CD4-positive, alpha-beta T cell treated with Interleukin-4 for 1 hour (primary cell): ENCODE measurements around the gene COL5A3.

Source experiments
- DNase-seq, 2 donors: peaks; one replicate each; pipeline ENCODE4 v3.0.0-alpha.2; 2020 to 2022

The COL5A3 gene

DNA sequence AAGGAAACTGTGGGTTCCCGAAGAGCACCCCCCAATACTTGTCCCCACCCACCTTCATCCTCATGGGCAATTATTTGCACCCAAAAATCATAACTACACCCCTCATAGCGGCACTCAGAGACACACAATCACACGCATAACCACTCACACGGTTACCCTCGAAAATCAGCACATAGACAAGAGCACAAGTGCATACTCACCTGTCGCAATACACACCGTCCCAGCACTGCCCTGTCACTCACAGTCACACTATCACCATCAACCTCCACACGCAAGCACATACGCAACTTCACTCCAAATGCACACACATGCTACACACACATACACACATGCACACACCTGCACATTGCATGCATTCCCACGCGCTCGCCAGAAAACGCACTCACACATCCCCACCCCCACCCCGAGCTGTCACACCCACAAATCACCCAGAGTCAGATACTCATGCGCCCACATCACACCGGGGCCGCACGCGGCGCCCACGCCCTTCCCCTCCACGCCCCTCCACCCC is 535 bp downstream of the COL5A3 start:
- no peak for DNase-seq

GRCh38 chr19:10008184-10008765 is 2.0 kb downstream of the COL5A3 start:
- no peak for DNase-seq

GRCh38 chr19:10007371-10008183 is 2.7 kb downstream of the COL5A3 start:
- no peak for DNase-seq

- DNase-seq, result no peak
Measured at GRCh38 chr19:10006752-10007323, 3.5 kb downstream of the COL5A3 start.

DNA sequence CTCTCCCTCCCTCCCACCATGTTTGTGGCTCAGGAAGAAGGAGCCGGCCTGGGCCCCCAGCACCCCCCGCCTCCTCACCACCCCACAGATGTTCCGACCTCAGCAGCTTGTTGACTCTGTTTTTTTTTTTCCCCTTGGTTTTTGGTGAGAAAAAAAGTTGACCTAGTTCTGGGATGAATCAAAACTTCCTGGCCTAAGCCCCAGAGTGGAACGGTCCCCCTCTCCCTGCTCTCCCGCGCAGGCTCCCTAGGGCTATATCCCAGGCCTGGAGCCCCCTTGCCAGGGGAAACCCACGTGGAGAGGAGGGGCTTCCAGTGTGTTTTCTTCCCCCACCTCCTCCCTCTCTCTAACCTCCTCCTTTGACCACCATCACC is 4.0 kb downstream of the COL5A3 start:
- no peak for DNase-seq

DNA sequence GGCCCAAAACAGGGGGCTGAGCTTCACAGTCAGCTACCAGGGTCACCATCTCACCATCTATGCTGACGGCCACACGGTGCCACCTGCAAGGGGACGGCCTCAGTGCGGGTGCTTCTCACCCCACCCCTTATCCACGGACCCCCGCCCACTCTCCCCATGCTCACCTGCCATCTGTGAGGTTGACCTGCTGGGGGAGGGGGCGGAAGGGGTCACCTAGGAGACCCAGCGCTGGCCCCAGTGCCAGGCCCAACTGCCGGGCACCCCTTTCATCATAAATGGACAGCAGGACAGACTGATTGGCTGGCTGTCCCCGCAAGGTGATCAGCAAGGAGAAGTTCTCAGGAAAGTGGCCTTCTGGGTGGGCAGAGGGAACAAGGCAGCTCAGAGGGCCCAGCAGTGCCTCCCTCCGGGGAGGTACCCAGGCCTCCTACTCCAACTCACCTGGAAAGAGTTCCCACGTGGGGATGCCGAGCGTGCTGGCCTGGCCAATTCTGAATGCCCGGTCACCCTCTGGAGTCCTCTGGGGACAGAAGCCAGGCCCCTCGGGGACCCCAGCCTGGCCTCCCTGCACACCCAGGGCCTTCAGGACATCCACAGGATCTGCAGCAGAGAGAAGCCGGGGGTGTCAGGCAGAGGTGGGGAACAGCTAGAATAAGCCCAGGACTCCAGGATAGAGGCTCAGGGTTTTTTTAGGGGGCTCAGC is 4.5 kb downstream of the COL5A3 start:
- DNase-seq, result no peak

- no peak for DNase-seq
Measured at GRCh38 chr19:10004617-10005016, 5.7 kb downstream of the COL5A3 start.

GRCh38 chr19:10003271-10003670 is 7.0 kb downstream of the COL5A3 start:
- DNase-seq, result no peak

GRCh38 chr19:10001899-10002298 is 8.4 kb downstream of the COL5A3 start:
- no peak for DNase-seq

DNA sequence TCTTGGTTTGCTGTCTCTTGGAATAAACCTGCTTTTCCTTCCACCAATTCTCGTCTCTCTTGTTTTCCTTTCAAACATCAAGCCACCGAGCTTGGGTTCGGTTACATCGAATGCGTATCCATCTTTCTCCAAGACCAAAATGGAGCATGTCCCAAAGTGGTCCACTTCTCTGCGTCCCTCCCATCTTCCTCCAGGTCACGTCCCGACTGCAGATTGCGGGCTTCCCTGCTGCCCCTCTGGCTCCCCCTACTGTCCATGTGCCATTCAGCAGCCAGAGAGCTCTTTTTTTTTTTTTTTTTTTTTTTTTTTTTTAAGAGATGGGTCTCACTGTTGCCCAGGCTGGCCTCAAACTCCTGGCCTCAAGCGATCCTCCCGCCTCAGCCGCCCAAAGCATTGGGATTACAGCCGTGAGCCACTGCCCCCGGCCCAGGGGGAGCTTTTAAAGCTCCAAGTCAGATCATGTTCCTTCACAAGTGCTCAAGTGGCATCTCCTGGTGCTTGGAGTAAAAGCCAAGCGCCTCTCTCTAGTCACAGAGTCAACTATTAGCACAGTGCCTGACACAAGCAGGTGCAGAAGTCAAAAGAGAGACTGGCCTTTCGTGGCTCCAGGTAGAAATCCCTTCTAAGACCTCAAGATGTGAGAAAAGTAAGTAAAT is 10.0 kb downstream of the COL5A3 start:
- peak; percentile 62 to 67 for DNase-seq

DNA sequence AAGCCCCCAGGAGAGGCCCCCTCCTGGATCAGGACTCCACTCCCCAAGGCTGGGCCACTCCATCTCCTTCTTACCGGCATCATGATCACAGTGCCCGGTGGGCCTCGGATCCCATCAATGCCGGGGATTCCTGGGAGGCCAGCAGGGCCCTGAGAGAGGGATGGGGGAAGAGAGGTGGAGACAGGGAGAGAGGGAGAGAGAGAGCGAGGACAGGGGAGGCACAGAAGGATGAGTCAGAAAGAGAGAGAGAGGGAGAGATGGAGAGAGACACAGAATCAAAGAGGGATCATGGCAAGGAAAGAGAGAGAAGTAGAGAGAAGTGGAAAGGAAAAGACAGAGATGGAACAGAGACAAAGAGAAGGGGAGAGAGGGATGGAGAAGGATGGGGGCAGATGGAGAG is 13.8 kb downstream of the COL5A3 start:
- no peak for DNase-seq

GRCh38 chr19:9995999-9996398 is 14.3 kb downstream of the COL5A3 start:
- no peak for DNase-seq

DNA sequence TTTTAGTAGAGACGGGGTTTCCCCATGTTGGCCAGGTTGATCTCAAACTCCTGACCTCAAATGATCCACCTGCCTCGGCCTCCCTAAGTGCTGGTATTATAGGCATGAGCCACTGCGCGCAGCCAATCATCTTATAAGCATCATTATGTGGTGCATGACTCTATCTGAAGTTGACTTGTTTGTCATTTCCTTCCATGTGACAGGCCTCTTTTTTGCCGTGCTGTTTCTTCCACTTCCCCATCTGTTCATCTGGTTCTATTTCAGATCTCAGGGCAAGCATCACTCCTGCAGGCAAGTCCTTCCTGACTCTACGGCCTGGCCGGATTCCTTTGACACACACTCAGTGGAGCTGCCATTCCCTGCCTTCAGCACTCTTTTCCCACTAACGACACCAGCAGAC is 15.2 kb downstream of the COL5A3 start:
- DNase-seq, result no peak

DNA sequence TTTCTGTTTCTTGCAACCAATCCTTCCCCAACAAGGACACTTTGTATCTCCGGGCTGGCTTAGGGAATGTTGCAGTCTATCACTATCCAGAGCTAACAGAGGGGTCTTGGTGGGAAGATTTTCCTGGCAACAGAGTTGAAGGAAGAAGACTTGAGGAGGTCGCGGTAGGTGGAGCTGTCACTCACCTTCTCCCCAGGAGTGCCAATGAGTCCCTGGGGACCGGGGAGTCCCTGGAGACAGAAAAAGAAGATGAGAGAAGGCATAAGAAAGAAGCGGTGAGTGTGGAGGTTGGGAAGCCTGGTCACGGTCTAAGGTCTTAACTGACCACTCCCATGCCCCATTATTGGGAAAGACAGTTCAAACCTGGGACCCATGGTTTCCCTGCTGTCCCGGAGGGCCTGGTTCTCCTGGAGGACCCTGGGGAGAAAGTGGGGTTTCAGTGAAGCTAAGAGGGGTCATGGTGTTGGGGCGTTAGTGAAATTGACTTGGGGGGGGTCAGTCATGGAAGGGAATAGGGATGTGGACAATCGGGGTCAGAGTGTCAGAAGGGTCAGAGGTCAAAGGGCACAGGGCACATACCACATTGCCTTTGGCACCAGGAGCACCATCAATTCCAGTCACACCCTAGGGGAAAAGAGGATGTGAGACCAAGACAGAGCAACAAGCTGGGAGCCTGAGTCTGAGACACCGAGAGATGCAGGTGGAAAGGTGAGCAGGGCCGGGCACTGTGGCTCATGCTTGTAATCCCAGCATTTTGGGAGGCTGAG is 18.7 kb downstream of the COL5A3 start:
- DNase-seq, result no peak

DNA sequence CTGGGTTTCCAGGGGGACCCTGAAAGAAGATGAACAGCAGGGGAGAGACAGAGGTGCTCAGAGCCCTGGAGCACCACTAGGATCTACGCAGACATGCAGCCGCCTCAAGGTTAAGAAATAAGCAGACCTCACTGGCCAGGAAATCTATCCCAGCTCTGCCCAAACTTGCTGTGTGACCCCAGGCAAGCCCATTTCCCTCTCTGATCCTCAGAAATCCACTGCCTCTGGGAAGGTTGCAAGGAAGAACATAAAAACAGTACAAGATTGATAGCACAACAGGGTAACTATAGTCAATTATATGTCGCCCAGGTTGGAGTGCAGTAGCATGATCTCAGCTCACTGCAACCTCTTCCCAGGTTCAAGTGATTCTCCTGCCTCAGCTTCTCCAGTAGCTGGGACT is 20.8 kb downstream of the COL5A3 start:
- DNase-seq, result no peak

DNA sequence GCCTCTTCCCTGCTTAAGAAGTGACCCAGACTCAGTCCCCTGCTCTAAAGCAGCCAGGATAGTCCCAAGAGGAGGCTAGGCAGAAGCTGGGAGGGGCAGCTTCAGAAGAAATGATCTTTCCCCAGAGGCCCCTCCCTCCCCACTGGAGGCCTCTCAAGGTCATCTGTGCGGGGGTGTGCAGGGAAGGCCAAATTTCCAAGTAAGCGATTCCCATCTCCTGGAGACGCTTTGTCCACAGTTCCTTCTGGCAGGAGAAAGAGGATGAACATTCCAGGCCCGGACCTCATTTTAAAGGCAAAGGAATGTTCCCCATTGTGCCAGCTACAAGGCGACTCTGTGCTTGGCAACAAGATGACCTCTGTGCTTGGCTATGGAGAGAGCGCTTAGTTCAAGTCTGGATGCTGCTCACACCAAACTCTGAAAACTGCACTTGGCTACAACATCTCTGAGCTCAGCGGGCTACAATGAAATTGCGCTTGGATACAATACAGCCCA is 23.5 kb downstream of the COL5A3 start:
- no peak for DNase-seq

- no peak for DNase-seq
Measured at GRCh38 chr19:9981406-9982260, 28.7 kb downstream of the COL5A3 start.

DNA sequence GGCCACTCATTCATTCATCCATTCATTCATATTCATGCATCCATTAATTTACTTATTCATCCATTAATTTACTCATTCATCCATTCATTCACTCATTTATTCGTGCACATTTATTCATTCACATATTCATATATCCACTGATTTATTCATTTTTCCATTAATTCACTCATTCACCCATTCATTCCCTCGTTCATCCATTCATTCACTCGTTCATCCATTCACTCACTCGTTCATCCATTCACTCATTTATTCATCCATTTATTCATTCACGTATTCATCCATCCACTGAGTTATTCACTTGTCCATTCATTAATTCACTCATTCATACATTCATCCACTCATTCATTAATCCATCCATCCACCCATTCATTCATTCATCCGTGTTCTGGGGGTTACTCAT is 38.2 kb downstream of the COL5A3 start:
- no peak for DNase-seq

GRCh38 chr19:9971166-9971897 is 39.0 kb downstream of the COL5A3 start:
- DNase-seq, result no peak

DNA sequence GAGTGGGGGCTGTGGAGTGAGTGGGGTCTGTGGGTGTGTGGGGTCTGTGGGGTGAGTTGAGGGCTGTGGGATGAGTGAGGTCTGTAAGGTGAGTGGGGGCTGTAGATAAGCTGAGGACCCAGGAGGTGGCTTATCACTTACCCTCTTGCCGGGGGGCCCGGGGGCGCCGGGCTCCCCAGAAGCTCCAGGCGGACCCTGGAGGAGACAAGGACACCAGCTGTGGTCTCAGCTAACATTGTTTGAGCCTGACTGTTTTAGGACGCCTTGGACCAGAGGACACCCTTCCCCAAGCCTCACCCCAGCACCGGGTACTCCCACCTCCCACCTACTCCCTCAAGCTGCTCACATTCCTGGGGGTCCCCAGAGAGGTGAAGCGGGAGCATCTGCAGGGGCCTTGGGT is 39.8 kb downstream of the COL5A3 start:
- DNase-seq, result no peak

DNA sequence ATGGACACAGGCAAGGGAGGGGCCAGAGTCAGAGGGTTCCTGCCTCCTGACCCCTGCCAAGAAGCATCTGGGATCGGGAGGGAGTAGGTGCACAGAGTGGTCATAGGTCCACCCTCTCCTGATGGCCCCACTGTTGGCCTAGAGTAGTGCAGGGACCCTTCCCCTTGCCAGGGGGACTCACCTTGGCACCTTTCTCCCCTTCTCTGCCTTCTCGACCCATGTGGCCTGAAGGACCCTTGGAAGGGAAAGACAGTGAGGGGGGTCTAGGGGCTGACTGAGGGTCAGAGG is 40.7 kb downstream of the COL5A3 start:
- no peak for DNase-seq
